ENCODE data around the gene SETD9. TPM values are rescaled to one million over a fixed set of nuclear protein-coding genes. Genes with fewer than 3 reads are reported as not detected.

The SETD9 gene
- total RNA-seq = 10 to 100 TPM in 3 of 6 experiments, 1 to 10 TPM in 3; 4.9 to 18.8 (median 9.9) TPM
- long read RNA-seq, partial matches to known transcripts = 0 of 1 reads
- long read RNA-seq, other reads (novel, unspliced or antisense) = 0 of 1 reads

- ATAC-seq = peak; percentile 90 to 95 (median 90)
- 0% methylated on average over 31 of the region's 84 CpGs for WGBS (ENCODE audit: insufficient coverage, low coverage, low lambda C conversion rate, missing lambda C conversion rate)
- H3K4me3 ChIP-seq = peak within 1 kb of the TSS; percentile 60 to 72 (median 65)
- no peaks in the 10 kb centered on the region for H3K9me3 ChIP-seq
- TF ChIP-seq POLR2A (IDR thresholded peaks at IDR 0.05) = peak; percentile 77
- no peak for TF ChIP-seq CTCF (IDR thresholded peaks at IDR 0.05)
- peak within 1 kb of the TSS; percentile 92 to 99 (median 96) for H3K27ac ChIP-seq
- intact Hi-C loops (cut with DNase I) = loop anchor here in 1 of 2 donors (10.0 kb wide), 2 partner anchors 45 to 235 kb away; partner anchors contain the start of gene MIER3
- no peaks in the 10 kb centered on the region for H3K27me3 ChIP-seq
- peaks cover 0 to 11% (median 0%) of the 10 kb centered on the region in 4 donors for H3K4me1 ChIP-seq
- peak; percentile 99 for DNase-seq
- H3K36me3 ChIP-seq = no peaks in the 10 kb centered on the region
Measured at GRCh38 chr5:56909294-56910209, at the start of gene SETD9. Gene SETD9, plus strand, starts transcription at chr5:56909596. Its CDS starts 50 bp downstream, at chr5:56909646.

GRCh38 chr5:56861893-56862485 lies 47.4 kb upstream of the SETD9 start:
- Histone ChIP-seq H3K36me3 (peaks cover 0 to 10% (median under 1%) of the 10 kb centered on the region in 4 donors), H3K4me1 (peaks cover 0 to 20% (median 5%) of the 10 kb centered on the region in 4 donors), H3K4me3 (no peak overlapping the region), H3K9me3 (no peaks in the 10 kb centered on the region), H3K27ac (no peak overlapping the region), H3K27me3 (no peaks in the 10 kb centered on the region)
- TF ChIP-seq CTCF (IDR thresholded peaks at IDR 0.05) (no peak), POLR2A (IDR thresholded peaks at IDR 0.05) (no peak)
- intact Hi-C loops (cut with DNase I) = no loop called here
- 85% methylated on average over 4 of the region's 4 CpGs for WGBS (ENCODE audit: insufficient coverage, low coverage, low lambda C conversion rate, missing lambda C conversion rate)
- DNase-seq (no peak), ATAC-seq (no peak)

- Histone ChIP-seq H3K27me3 (no peaks in the 10 kb centered on the region), H3K9me3 (no peaks in the 10 kb centered on the region), H3K27ac (no peak overlapping the region), H3K4me1 (peaks cover 0 to 16% (median 3%) of the 10 kb centered on the region in 4 donors), H3K4me3 (no peak overlapping the region), H3K36me3 (peaks cover 0 to 10% (median under 1%) of the 10 kb centered on the region in 4 donors)
- no peak for TF ChIP-seq POLR2A (IDR thresholded peaks at IDR 0.05)
- no peak for TF ChIP-seq CTCF (IDR thresholded peaks at IDR 0.05)
- ATAC-seq (no peak), DNase-seq (no peak)
- intact Hi-C loops (cut with DNase I) = no loop called here
- 93% methylated on average over 3 of the region's 3 CpGs for WGBS (ENCODE audit: insufficient coverage, low coverage, low lambda C conversion rate, missing lambda C conversion rate)
Measured at GRCh38 chr5:56862909-56863308, 46.5 kb upstream of the SETD9 start.

- H3K27me3 ChIP-seq = no peaks in the 10 kb centered on the region
- H3K36me3 ChIP-seq = peaks cover 0 to 50% (median 3%) of the 10 kb centered on the region in 4 donors
- no peak overlapping the region for H3K4me3 ChIP-seq
- DNase-seq (no peak), ATAC-seq (no peak)
- TF ChIP-seq CTCF (IDR thresholded peaks at IDR 0.05) (no peak), POLR2A (IDR thresholded peaks at IDR 0.05) (no peak)
- H3K9me3 ChIP-seq = no peaks in the 10 kb centered on the region
- intact Hi-C loops (cut with DNase I) = no loop called here
- WGBS (ENCODE audit: insufficient coverage, low coverage, low lambda C conversion rate, missing lambda C conversion rate) = 83% methylated on average over 2 of the region's 2 CpGs
- no peaks in the 10 kb centered on the region for H3K4me1 ChIP-seq
- H3K27ac ChIP-seq = no peak overlapping the region
Measured at GRCh38 chr5:56871777-56872176, 37.6 kb upstream of the SETD9 start.

All from right lobe of liver (tissue), 6 donors.